Measurements from ENCODE around the gene TLNRD1.
"Not testable (repeated sequence)": the region's sequence is repeated elsewhere in the genome, so short reads cannot be mapped to it uniquely, and the experiment has no call there.

TLNRD1 gene

DNA sequence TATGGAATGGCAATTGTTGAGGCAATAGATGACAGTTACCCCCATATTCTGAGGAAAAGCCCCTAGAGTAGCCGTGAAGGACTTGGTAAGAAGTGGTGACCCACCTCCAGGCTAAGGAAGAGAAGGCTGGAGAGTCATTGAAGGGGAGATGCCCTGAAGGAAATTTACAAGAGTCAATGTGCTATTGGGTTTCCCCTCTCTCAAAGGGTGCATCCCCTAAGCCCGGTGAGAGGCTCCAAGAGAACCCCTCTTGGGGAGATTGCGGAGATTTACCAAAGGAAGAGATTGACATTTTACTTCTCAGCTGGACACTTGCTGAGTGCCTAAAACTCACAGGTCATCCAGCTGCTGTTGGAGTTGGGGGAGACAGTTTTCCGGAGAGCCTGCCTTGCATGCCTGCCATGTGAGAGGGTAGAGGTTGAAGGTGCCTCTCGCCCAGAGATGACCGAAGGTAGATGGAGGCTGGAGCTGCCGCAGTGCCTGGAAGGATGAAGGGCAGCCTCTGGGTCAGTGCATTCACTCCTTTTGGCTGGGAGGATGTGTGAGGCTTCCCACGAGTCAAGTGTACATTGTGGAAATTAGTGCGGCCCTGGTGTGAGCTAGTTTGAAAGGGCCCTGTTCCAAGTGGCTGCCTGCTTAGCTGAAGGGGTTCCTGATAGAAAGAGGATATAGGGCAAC lies 41.8 kb upstream of the TLNRD1 start:
- no peaks in the 10 kb centered on the region for H3F3A ChIP-seq (ENCODE audit: insufficient read depth, low read length)
- no peaks in the 10 kb centered on the region for H4K20me1 ChIP-seq (ENCODE audit: insufficient read depth, low read length)
- H3K36me3 ChIP-seq (replicated peaks; ENCODE audit: insufficient read depth, low read length): no peaks in the 10 kb centered on the region
- no peak overlapping the region for H2AFZ ChIP-seq (ENCODE audit: low read length)
- H3K9me3 ChIP-seq (replicated peaks; ENCODE audit: insufficient read depth, low read length): no peaks in the 10 kb centered on the region
- H3K27me3 ChIP-seq (replicated peaks; ENCODE audit: insufficient read depth, low read length): no peaks in the 10 kb centered on the region
- H3K79me2 ChIP-seq (ENCODE audit: low read length): 0 out of 2 replicates have a peak, but pooled peaks cover 3% of the 10 kb centered on the region
- H3K4me3 ChIP-seq (ENCODE audit: low read length): no peak overlapping the region
- H3K9ac ChIP-seq (ENCODE audit: low read length): no peak overlapping the region
- DNase-seq: no peak
- H3K4me1 ChIP-seq (ENCODE audit: low read length): no peaks in the 10 kb centered on the region
- H3K27ac ChIP-seq (ENCODE audit: low read length): no peak overlapping the region
- no peak overlapping the region for H3K4me2 ChIP-seq (ENCODE audit: low read depth, low read length)
- TF ChIP-seq EZH2 (optimal IDR thresholded peaks at IDR 0.05; ENCODE audit: low read depth, low read length): no peak
- TF ChIP-seq, protein P1, sequence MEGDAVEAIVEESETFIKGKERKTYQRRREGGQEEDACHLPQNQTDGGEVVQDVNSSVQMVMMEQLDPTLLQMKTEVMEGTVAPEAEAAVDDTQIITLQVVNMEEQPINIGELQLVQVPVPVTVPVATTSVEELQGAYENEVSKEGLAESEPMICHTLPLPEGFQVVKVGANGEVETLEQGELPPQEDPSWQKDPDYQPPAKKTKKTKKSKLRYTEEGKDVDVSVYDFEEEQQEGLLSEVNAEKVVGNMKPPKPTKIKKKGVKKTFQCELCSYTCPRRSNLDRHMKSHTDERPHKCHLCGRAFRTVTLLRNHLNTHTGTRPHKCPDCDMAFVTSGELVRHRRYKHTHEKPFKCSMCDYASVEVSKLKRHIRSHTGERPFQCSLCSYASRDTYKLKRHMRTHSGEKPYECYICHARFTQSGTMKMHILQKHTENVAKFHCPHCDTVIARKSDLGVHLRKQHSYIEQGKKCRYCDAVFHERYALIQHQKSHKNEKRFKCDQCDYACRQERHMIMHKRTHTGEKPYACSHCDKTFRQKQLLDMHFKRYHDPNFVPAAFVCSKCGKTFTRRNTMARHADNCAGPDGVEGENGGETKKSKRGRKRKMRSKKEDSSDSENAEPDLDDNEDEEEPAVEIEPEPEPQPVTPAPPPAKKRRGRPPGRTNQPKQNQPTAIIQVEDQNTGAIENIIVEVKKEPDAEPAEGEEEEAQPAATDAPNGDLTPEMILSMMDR (IDR thresholded peaks at IDR 0.05; ENCODE audit: low read length): no peak
- TF ChIP-seq EZH2phosphoT487 (IDR thresholded peaks at IDR 0.05; ENCODE audit: low read length): no peak
- H3K9me2 ChIP-seq (replicated peaks; ENCODE audit: insufficient read depth, low read length): no peaks in the 10 kb centered on the region

- not testable (repeated sequence) for H3K4me2 ChIP-seq (ENCODE audit: low read depth, low read length); DNase-seq; H3F3A ChIP-seq (ENCODE audit: insufficient read depth, low read length); H3K9ac ChIP-seq (ENCODE audit: low read length); H3K27me3 ChIP-seq (replicated peaks; ENCODE audit: insufficient read depth, low read length); H3K4me1 ChIP-seq (ENCODE audit: low read length); H3K79me2 ChIP-seq (ENCODE audit: low read length); H3K9me3 ChIP-seq (replicated peaks; ENCODE audit: insufficient read depth, low read length); H4K20me1 ChIP-seq (ENCODE audit: insufficient read depth, low read length); H3K4me3 ChIP-seq (ENCODE audit: low read length); H3K9me2 ChIP-seq (replicated peaks; ENCODE audit: insufficient read depth, low read length); H3K27ac ChIP-seq (ENCODE audit: low read length); H3K36me3 ChIP-seq (replicated peaks; ENCODE audit: insufficient read depth, low read length); H2AFZ ChIP-seq (ENCODE audit: low read length)
These were observed 35.3 kb upstream of the TLNRD1 start for GRCh38 chr15:80965454-80965853.

- H3K27ac ChIP-seq (ENCODE audit: low read length): no peak overlapping the region
- no peak overlapping the region for H3K9ac ChIP-seq (ENCODE audit: low read length)
- H3K4me2 ChIP-seq (ENCODE audit: low read depth, low read length): no peak overlapping the region
- H4K20me1 ChIP-seq (ENCODE audit: insufficient read depth, low read length): no peaks in the 10 kb centered on the region
- H3K9me2 ChIP-seq (replicated peaks; ENCODE audit: insufficient read depth, low read length): no peaks in the 10 kb centered on the region
- no peaks in the 10 kb centered on the region for H3K36me3 ChIP-seq (replicated peaks; ENCODE audit: insufficient read depth, low read length)
- H3K9me3 ChIP-seq (replicated peaks; ENCODE audit: insufficient read depth, low read length): no peaks in the 10 kb centered on the region
- H3K79me2 ChIP-seq (ENCODE audit: low read length): no peaks in the 10 kb centered on the region
- DNase-seq: no peak
- no peak for TF ChIP-seq EZH2phosphoT487 (IDR thresholded peaks at IDR 0.05; ENCODE audit: low read length)
- no peak for TF ChIP-seq EZH2 (optimal IDR thresholded peaks at IDR 0.05; ENCODE audit: low read depth, low read length)
- TF ChIP-seq, protein P1 (IDR thresholded peaks at IDR 0.05; ENCODE audit: low read length): no peak
- no peak overlapping the region for H2AFZ ChIP-seq (ENCODE audit: low read length)
- H3K4me3 ChIP-seq (ENCODE audit: low read length): no peak overlapping the region
- H3F3A ChIP-seq (ENCODE audit: insufficient read depth, low read length): no peaks in the 10 kb centered on the region; the same call in 1 of the 2 replicates
- no peaks in the 10 kb centered on the region for H3K4me1 ChIP-seq (ENCODE audit: low read length)
- no peaks in the 10 kb centered on the region for H3K27me3 ChIP-seq (replicated peaks; ENCODE audit: insufficient read depth, low read length)
These were observed 34.1 kb upstream of the TLNRD1 start for GRCh38 chr15:80966431-80967197.

DNA sequence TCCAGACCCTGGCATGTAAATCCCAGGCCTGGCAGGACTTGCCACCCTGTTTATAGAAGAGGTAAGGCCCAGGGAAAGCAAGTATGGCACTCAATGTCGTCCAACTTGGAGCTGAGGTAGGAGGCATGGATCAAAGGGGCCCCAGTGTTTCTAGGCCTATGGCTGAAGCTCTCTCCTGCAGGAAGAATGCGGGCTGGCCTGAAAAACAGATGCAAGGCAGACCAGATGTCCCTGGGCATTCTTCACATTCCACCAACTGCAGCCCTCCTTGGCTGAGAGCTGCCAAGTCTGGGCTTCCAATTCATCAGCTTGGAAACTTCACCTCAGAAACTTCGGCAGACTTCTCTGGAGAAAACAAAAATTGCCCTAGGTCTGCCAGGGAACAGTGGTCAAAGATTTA lies 33.3 kb upstream of the TLNRD1 start:
- no peak for DNase-seq
- no peaks in the 10 kb centered on the region for H3K27me3 ChIP-seq (replicated peaks; ENCODE audit: insufficient read depth, low read length)
- no peaks in the 10 kb centered on the region for H3K79me2 ChIP-seq (ENCODE audit: low read length)
- H3F3A ChIP-seq (ENCODE audit: insufficient read depth, low read length): no peaks in the 10 kb centered on the region; the same call in 1 of the 2 replicates
- H3K9me3 ChIP-seq (replicated peaks; ENCODE audit: insufficient read depth, low read length): no peaks in the 10 kb centered on the region
- no peak overlapping the region for H2AFZ ChIP-seq (ENCODE audit: low read length)
- H4K20me1 ChIP-seq (ENCODE audit: insufficient read depth, low read length): no peaks in the 10 kb centered on the region
- no peak overlapping the region for H3K27ac ChIP-seq (ENCODE audit: low read length)
- no peak overlapping the region for H3K9ac ChIP-seq (ENCODE audit: low read length)
- no peak overlapping the region for H3K4me3 ChIP-seq (ENCODE audit: low read length)
- no peak for TF ChIP-seq EZH2 (optimal IDR thresholded peaks at IDR 0.05; ENCODE audit: low read depth, low read length)
- TF ChIP-seq EZH2phosphoT487 (IDR thresholded peaks at IDR 0.05; ENCODE audit: low read length): no peak
- TF ChIP-seq, protein P1 (IDR thresholded peaks at IDR 0.05; ENCODE audit: low read length): no peak
- no peaks in the 10 kb centered on the region for H3K9me2 ChIP-seq (replicated peaks; ENCODE audit: insufficient read depth, low read length)
- no peak overlapping the region for H3K4me2 ChIP-seq (ENCODE audit: low read depth, low read length)
- H3K36me3 ChIP-seq (replicated peaks; ENCODE audit: insufficient read depth, low read length): no peaks in the 10 kb centered on the region
- H3K4me1 ChIP-seq (ENCODE audit: low read length): no peaks in the 10 kb centered on the region
